ENCODE results near the gene MAST4.
A peak's percentile ranks its signal among the peaks of the same experiment; 100 is the strongest.
"Not testable (repeated sequence)": the region's sequence is repeated elsewhere in the genome, so short reads cannot be mapped to it uniquely, and the experiment has no call there.

Gene MAST4

GRCh38 chr5:66742083-66742895 lies 146.1 kb downstream of the MAST4 start:
- DNase-seq (ENCODE audit: low read depth in 2 of 3, low spot score in 1 of 3), result no peak

GRCh38 chr5:66742896-66743247 lies 146.7 kb downstream of the MAST4 start:
- no peak for DNase-seq (ENCODE audit: low read depth in 2 of 3, low spot score in 1 of 3)

DNA sequence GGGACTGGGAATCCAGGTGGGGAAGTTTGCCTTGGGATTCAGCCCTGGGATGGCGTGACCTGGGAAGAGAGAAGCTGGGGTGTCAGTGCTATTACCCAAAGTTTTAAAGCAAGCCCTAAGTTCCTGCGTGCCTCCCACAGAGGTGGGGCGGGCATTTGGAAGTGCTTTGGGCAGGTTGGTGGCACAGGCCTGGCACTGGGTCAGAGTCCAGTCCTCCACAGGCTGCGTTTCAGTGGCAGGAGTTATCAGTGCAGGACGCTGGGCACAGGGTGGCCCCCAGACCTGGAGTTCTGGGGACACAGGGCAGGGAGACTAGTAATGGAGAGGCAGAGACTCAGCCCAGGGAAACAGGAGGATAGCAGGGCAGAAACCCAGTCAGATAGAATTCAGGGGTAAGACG lies 147.2 kb downstream of the MAST4 start:
- no peak for DNase-seq (ENCODE audit: low read depth in 2 of 3, low spot score in 1 of 3)

- DNase-seq (ENCODE audit: low read depth in 2 of 3, low spot score in 1 of 3), result no peak
Observed at GRCh38 chr5:66744040-66744439, 147.8 kb downstream of the MAST4 start.

DNA sequence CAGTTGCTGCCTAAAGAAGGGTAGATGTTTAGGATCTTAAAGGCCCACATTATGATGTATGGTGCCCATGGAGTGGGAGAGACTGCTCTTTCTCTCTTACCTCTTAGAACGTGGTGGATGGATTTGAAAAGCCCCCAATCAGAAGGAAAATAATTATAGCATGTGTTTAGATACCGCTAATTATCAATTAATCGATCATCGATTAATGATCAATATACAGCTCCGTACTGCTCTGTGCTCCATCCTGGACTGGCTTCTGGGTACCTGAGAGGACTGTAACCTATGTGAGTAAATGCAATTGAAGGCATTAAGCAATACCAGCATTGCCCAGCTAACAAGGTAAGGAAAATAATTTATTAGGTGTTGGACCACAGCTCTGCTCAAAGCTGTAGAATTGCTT lies 149.1 kb downstream of the MAST4 start:
- DNase-seq (ENCODE audit: low read depth in 2 of 3, low spot score in 1 of 3), result no peak

DNA sequence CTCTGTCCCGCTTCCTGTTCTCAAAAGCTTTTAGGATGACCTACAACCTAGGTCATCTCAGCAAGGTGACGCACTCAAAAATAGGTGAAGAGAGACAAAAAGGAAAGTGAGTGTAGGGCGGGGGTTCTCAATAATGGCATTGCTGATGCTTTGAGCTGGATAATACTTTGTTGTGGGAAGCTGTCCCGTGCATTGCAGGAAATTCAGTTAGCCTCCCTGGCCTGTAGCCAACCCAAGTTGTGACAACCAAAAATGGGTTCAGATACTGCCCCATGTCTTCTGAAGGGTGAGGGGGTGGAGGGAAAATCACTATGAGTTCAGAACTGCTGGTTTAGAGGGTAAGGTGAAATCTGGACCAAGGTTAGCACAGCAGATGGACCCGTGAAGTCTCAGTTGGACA lies 151.4 kb downstream of the MAST4 start:
- no peak for DNase-seq (ENCODE audit: low read depth in 2 of 3, low spot score in 1 of 3)

GRCh38 chr5:66752668-66753067 lies 156.5 kb downstream of the MAST4 start:
- not testable (repeated sequence) for DNase-seq (ENCODE audit: low read depth in 2 of 3, low spot score in 1 of 3)

- peak in 1 of 3 donors; percentile 18 for DNase-seq (ENCODE audit: low read depth in 2 of 3, low spot score in 1 of 3)
Observed at GRCh38 chr5:66757219-66757833, 161.1 kb downstream of the MAST4 start.

DNA sequence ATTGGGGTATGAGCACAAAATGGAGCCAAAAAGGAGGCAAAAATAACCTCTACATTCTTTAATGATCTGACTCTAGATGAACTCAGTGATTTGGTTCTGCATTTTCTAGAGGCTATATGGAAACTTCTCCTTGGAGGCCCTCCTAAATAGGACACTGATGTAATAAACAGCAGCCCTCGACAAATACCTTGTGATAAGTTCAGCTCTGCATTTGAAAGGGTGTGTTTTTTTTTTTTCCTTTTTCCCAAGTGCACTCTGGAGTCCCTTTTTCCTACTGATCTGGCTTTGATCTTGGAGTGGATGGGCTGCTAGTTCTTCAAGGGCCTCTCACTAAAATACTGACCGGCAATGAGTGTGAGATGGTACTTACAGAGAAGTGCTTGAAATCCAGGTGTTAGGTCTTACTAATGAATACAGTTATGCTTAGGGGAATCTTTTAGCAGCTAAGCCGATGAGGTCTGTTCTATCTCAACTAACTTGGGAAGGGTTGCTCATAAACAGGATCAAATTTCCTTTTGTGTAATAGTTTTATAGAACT lies 161.7 kb downstream of the MAST4 start:
- no peak for DNase-seq (ENCODE audit: low read depth in 2 of 3, low spot score in 1 of 3)

DNA sequence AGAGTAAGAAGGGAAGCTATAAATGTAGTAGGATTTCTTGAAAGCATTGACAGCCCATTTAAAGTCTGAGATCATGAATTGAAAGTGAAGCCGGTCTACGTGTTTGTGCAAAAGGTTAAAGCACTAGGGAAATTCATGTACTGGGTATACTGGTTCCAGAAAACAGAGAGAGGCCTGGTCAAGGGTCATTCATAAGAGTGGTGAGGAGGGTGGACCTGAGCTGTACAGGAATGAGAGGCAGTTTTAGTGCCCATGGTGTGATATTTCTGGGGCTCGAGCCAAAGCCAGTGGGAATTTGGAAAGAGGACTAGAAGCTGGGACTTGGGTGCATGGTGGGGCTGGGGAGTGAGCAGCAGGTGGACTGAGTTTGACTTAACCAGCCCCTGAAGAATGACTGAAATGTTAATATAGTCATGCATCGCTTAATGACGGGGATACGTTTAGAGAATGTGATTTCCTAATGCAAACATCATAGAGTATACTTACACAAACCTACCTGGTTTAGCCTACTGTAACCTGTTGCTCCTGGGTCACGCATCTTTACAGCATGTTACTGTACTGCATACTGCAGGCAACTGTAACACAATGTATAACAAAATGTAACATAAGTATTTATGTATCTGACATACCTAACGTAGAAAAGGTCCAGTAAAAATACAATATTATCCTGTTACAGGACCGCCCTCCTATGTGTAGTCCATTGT lies 173.0 kb downstream of the MAST4 start:
- no peak for DNase-seq (ENCODE audit: low read depth in 2 of 3, low spot score in 1 of 3)

DNA sequence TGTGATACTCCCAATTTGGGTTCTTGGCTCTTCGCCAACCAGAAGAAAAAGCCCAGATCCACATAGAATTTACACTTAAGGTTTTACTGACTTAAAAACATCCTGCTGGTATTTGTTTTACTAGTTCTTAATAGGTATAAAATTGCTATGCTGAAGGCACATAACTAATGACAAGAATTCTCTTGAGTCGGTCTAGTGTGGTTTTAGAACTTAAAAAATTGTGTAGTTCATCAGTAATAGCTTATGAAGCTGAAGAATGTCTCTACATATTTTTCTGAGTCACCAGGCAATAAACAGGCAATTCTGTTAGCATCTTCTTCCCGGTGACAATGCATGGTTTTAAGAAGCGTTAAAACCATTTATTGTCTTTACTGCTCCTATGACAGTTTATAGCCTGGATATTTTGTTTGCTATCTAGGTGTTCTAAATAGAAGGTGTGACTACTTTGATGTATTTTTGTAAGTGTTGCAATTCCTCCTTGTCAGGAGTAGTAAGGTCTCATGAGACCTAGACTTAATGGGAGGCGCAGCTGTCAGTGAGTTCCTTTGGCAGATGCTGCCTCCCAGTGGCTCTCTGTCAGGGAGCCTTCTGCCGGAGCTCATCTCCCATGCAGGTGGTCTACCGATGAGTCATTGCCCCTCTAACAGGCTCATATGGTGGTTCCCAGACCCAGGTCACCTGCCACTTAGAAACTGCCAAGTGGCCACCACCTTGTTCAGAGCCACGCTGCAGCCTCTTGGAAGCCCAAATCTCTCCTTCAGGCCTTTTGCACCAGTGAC lies 173.8 kb downstream of the MAST4 start:
- no peak for DNase-seq (ENCODE audit: low read depth in 2 of 3, low spot score in 1 of 3)

DNA sequence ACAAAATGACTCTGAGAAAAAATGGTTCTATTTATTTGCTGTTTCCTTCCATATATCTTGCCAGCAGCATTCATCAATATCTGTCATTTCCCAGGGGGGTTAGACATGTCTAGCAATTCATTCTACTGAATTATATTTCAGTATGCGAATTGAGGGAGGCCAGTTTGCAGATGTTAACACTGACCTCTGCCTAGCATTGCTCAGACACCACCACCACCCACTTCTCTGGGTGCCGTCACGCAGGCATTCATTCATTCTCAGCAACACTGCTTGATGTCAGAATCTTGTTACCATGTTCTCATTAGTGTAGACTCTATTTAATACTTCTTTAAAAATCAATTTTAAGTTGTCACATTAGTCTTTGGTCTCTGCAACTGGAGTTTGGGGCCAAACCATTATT lies 181.7 kb downstream of the MAST4 start:
- no peak for DNase-seq (ENCODE audit: low read depth in 2 of 3, low spot score in 1 of 3)

DNA sequence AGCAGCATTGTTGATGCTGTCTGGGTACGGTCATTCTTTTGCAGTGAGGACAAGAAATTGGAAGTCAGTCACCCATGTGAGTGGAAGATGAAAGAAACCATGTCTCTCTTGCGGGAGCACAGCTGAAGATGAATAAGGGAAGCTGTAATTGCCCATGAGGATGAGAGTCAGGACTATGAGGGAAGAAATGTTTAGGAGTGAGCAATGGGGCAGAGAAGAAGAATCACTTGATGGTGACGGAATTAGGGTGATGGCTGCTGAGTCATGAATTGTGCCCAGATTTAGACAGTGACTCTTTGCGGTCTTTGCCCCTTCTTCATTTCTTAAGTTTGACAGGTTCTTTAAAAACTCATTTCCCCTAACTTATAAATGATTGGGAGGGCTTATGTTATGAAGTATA lies 183.3 kb downstream of the MAST4 start:
- DNase-seq (ENCODE audit: low read depth in 2 of 3, low spot score in 1 of 3), result no peak

DNA sequence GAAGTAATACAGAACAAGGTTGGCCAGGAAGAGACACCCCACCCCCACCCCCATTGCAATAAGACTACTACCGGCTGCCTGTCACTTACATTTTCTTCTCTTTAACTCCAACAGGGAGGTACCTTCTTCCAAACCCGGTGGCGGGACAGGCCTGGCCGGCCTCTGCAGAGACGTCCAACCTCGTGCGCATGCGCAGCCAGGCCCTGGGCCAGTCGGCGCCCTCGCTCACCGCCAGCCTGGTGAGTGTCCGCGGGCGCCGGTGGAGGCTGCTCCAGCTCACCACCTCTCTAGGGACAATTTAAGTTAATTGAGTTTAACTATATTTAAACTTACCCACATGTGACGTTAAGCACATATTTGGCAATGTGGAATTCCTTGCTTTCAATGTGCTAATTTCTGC lies 192.4 kb downstream of the MAST4 start:
- no peak for DNase-seq (ENCODE audit: low read depth in 2 of 3, low spot score in 1 of 3)

- no peak for DNase-seq (ENCODE audit: low read depth in 2 of 3, low spot score in 1 of 3)
Observed at GRCh38 chr5:66789434-66789833, 193.2 kb downstream of the MAST4 start.

GRCh38 chr5:66793049-66793448 lies 196.9 kb downstream of the MAST4 start:
- no peak for DNase-seq (ENCODE audit: low read depth in 2 of 3, low spot score in 1 of 3)

DNA sequence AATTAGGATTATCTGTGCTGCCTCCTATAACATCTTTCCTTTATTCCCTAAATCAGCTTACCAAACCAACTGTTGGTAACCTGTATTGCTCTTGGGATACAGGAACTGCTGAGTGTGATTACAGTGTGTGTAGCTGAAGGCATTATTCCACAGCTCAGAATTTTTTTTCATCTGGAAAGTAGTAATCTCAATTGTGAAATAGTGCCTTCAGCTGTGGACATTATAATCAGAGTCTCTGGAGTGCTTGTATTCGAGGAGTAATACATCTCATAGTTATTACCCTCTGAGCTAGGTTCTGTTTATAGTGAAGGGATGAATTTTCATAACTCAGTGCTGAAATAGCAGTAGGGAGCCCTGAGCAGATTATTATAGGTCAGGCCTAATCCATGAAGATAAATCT lies 199.5 kb downstream of the MAST4 start:
- no peak for DNase-seq (ENCODE audit: low read depth in 2 of 3, low spot score in 1 of 3)

GRCh38 chr5:66796305-66797292 lies 200.4 kb downstream of the MAST4 start:
- DNase-seq (ENCODE audit: low read depth in 2 of 3, low spot score in 1 of 3), result no peak

GRCh38 chr5:66802941-66803340 lies 206.7 kb downstream of the MAST4 start:
- DNase-seq (ENCODE audit: low read depth in 2 of 3, low spot score in 1 of 3), result no peak

Data from stimulated activated CD4-positive, alpha-beta T cell treated with anti-CD3 and anti-CD28 coated beads, Interleukin-12 subunit alpha, Interleukin-12 subunit beta, amount 100 ng/mL, for 48 hours (primary cell).